Globus pallidus (tissue), 1 donor: Measurements from ENCODE around the gene C2orf15.
"Not testable (repeated sequence)": the region's sequence is repeated elsewhere in the genome, so short reads cannot be mapped to it uniquely, and the experiment has no call there.

ENCODE experiments used
- DNase-seq: peaks from one replicate; pipeline ENCODE4 v3.0.0-alpha.2; 2015; ENCODE audit warnings: low spot score

The C2orf15 gene

DNA sequence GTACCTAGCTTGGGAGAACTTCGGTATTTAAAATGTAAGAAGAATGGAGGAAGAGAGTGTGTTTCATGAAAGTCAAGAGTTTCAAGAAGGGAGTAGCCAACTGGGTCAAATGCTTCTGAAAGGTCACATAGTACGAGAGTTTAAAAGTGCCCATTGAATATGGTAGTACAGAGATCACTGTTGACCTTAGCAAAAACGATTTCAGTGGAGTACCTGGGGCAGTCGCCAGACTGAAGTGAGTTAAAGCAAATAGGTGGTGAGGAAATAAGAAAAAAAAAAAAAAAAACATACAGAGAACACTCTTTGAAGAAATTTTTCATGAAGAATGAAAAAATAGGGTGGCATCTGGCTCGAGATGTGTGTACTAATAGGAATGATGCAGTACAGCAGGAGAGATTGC lies 24.7 kb downstream of the C2orf15 start:
- no peak for DNase-seq

DNA sequence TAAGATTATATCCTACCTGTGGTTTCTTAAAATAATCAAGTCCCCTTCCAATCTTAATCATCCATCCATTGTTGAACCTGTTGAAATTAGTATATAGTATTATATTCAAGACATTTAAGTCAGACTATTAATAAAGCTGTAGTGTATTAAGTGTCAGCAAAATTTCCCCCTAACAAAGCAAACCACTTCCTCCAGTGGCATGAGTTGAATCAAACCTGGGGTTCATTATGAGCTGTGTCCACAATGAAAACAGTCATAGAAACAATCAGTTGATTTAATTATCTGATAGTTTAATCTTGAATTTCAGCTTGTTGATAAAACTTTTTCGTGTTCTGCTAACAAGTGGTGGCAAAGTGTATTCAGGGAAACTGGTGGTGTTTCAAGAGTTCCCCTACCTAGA lies 28.0 kb downstream of the C2orf15 start:
- no peak for DNase-seq

DNA sequence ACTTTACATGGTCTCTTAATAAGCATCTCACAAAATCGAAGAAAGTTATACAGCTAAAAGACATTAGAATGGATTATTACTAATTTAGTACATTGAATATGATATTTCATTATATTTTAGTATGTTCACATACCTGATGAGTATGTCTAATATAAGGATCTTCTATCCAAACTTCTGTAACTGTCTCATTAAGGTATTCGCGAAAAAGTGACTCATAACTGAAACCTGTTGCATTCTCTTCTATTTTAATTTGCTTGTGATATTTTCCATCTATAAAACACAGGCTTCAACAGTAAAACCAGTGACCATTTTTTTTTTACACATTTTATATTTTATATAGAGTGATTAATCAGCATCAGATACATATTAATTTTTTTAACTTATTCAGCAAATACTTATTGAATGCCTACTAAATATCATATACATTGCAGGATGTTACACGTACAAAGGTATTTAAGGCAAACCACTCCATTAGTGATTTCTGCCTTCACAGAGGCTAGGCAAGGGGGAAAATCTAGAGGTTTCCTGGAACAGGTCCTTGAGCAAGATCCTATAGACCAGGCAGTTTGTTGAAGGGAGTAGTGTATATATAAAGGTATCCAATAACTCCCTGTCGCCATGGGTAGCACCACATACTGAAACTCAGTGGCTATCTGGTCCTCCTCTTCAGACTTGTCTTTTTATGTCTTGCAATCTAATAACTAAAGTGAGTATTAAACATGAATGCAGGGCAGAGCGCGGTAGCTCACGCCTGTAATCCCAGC lies 30.1 kb downstream of the C2orf15 start:
- DNase-seq, result no peak

DNA sequence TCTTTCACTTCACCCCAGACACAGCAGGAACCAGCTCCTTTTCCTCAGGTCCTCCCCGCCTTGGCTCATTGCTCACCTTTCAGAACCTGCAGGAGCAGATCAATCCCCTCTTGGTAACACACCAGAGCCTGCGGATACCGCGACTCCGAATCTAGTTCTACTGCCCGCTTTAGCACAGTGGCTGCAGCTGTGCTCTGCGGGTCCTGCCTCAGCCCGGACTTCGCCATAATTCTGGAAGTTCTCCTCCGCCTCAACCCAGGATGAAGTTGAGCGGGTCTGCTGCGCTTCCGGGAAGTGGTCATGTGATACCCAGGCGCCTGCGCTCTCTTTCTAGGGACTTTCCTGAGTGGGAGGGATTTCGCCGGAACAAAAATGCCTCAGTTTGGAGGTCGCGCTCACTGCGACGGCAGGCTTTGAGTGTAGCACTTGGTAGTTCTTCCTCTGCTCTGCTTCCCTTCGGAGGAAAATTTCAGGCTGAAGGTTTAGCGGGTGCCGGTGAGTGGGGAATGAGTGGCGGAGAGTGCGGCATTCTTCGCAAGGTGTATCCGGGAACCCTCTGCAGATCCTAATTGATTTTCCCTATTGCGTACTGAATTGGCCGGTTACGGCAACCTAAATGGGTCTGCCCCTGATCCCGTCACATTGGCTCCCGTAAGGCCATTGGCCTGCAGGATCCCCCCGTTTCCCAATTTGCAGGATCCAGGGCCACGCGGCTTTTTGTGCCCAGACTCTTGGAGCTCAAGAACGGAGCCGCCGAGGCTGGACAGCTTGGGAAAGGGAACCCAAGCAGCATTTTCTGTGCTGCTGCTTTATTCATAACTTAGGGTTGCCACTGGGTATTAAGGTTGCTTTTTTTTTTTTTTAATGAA lies 39.5 kb downstream of the C2orf15 start, which contains the start of the genes MITD1 and MRPL30:
MITD1 (minus strand) TSS at position 304 of the 869 bp plus-strand sequence; CDS start at position 227, 77 bp downstream.
MRPL30 (plus strand) TSS at position 430 of the 869 bp plus-strand sequence. CDS start 5,020 bp downstream, outside the sequence.
- DNase-seq, result peak; percentile 96

DNA sequence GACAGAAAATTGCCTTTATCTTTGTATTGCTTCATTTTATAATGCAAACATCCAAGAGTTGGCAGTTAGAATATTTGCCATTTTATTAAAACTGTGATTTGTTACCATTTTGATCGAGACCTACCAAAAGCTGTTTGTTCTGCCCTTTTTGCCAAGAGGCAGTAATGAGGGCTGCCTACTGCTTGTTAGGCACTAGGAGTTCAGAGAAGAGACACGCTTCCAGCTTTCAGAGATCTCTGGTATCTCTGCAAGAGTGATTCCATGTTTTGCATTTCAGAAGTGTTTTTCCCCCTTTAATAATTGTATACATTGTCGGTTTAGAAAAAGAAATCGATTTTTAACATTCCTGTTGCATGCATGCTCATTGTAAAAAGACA lies 40.1 kb downstream of the C2orf15 start:
- DNase-seq, result no peak

DNA sequence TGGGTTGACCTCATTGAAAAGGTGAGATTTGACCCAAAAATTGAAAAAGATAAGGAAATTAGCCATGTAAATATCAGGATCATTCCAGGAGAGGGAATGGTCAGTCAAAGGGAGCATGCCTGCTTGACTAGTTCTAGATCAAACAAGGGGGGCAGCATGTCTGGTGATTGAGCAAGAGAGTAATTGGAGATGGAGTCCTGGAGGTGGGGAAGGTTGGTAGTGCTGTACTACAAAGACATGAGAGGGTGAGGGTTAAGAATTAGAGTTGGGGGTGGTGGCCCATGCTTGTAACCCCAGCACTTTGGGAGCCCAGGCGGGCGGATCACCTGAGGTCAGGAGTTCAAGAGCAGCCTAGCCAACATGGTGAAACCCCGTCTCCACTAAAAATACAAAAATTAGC lies 41.5 kb downstream of the C2orf15 start:
- no peak for DNase-seq

DNA sequence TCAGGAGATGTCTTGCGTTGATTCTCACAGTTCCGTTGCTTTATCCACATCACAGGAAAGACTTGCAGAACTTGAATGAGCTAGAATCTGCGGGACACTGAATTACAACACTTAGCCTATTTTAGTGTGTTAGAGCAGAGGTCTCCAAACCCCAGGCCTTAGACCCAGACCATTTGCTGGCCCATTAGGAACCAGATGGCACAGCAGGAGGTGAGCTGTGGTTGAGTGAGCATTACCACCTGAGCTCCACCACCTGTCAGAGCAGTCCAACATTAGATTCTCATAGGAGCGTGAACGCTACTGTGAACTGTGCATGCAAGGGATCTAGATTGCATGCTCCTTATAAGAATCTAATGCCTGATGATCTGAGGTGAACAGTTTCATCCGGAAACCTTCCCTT lies 43.3 kb downstream of the C2orf15 start:
- DNase-seq, result no peak

DNA sequence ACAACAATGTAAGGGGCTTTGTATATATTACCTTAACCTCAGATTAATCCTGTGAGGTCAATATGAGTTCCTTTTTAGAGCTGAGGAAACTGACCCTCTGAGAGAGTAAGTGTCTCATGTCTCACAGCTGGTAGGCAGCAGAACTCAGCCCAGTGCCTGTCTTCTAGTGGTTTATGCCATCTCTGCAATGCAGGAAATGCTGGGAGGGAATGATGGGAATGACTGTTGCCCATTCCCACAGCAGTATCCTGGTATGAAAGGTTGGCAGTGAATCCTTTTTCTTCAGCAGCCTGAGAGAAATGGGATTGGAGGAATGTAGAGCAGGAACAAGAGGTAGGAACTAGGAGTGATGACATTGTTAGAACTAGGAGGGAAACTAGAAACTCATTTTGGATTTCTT lies 45.5 kb downstream of the C2orf15 start:
- DNase-seq, result no peak

DNA sequence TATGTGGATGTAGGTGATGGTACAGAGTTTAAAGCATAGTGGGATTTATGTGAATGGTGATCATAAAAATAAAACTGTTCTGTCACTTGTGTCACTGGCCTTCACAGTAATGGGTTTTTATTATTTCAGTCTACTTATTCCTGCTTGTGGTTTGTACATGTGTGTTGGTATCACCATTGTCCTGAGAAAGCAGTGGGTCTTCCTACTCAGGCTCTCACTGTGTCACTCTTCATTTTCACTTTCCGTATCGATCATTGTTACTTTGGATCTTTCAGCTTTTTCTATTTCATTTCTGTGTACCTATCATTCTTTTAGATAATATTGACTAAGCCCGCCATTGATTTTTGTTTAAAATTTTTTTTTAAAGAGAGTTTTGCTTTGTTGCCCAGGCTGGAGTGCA lies 46.9 kb downstream of the C2orf15 start:
- no peak for DNase-seq

DNA sequence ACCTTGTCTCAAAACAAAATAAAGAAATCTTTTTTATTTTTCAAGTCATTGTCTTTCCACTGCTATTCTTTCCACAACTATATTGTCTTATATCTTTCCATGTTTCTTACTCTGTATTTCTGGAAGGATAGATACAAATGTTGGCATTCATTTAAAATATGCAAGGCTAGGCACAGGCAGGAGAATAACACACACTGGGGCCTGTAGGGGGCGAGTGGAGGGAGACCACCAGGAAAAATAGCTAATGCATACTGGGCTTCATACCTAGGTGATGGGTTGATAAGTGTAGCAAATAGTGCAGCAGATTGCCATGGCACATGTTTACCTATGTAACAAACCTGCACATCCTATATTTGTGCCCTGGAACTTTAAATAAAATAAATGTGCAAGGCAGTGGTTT lies 49.0 kb downstream of the C2orf15 start:
- DNase-seq, result no peak

DNA sequence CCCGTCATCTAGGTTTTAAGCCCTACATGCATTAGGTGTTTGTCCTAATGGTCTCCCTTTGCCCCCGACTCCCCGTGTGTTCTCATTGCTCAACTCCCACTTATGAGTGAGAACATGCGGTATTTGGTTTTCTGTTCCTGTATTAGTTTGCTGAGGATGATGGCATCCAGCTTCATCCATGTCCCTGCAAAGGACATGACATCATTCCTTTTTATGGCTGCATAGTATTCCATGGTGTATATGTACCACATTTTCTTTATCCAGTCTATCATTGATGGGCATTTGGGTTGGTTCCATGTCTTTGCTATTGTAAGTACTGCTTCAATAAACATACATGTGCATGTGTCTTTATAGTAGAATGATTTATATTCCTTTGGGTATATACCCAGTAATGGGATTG lies 50.9 kb downstream of the C2orf15 start:
- not testable (repeated sequence) for DNase-seq

DNA sequence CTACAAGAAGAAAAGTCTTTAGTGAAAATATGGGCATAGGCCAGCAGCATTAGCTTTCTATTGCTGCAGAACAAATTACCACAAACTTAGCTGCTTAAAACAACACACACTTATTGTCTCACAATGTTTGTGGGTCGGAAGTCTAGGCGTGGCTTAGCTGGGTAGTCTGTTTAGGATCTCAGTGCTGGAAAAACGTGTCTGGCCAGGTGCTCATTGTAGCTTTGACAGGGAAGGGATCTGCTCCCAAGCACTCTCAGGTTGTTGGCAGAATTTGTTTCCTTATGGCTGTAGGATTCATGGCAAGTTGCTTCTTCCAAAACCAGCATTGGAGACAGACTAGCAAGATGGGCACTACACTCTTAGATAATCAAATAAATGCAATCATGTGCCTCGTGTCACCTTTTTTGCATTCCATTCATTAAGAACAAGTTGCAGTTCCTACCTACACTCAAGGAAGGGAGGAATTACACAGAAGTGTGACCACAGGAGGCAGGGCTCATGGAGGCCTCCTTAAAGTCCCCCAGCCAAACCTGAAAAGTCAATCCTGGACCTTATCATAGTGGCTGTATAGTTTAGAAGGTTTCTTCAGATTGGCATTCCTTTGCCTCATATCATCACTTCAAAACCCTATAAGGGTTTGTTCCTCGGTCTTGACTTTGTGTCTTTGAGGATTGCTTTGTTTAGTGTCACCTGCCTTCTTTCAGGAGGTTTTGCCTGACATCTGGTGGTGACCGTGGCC lies 56.8 kb downstream of the C2orf15 start:
- no peak for DNase-seq

DNA sequence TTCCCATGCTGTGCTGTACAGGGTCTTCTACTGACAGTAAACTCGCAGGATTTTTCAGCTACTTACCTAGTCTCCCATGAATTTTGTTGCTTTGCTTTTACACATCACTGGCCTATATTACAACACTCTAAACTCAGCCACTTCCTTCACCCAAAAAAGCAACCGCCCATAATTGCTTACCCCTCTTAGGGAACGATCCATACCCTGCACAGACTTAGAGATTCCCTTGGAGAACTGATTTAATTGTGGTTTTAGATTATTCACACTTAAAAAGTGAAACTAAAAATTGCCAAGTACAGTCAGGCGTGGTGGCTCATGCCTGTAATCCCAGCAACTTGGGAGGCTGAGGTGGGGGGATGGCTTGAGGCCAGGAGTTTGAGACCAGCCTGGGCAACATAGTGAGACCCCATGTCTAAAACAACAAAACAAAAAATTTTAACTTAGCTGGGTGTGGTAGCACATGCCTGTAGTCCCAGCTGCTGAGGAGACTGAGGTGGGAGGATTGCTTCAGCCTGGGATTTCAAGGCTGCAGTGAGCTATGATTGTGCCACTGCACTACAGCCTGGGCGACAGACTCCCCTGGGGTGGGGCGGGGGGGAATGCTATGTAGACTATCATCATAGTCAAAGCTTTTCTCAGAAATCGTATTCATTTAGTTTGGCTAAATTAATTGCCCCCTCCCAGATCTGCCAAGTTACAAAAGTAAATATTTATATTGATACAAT lies 58.7 kb downstream of the C2orf15 start:
- no peak for DNase-seq
